MM.1S (cell line): ENCODE results near the gene PTPN3.

Source experiments
- CTCF ChIP-seq: fragments of 300-600 bp; sonication (generic); IDR thresholded peaks from 2 replicates; pipeline ENCODE4 v1.5.1; 2016; ENCODE audit warnings: antibody characterized with exemption, low read length, mixed read lengths
- EZH2 ChIP-seq: fragments of 300-600 bp; sonication (generic); optimal IDR thresholded peaks from 2 replicates; pipeline ENCODE3; 2017; ENCODE audit warnings: low read depth, mild to moderate bottlenecking, antibody characterized with exemption, low read length, mixed read lengths

DNA sequence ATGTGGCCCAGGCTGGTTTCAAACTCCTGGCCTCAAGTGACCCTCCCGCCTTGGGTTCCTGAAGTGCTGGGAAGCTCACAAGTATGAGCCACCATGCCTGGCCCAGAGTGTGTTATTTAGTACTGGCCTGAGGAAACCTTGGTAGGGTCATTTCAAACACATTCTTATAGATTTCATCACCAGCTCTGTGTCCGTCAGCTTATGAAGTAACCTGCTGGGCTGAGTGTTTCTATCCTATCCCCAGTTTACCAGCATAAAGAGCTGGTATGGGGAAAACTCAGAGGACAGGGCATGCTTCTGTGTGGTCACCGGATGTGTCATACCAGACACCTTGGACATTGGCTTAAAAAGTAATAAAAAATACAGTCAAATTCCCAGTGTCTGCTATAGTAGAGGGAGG is 45.3 kb downstream of the PTPN3 start:
- no peak for TF ChIP-seq CTCF
- no peak for TF ChIP-seq EZH2
